Peyer's patch (tissue), 4 donors: ENCODE measurements around the gene MUC13.

Experiments
- POLR2A ChIP-seq, 2 donors: fragments of 450-650 bp; IDR thresholded peaks; one replicate each; pipeline ENCODE4 v1.5.1; 2017; ENCODE audit warnings: antibody characterized with exemption in 2 of 2, mild to moderate bottlenecking in 2 of 2, moderate library complexity in 2 of 2
- TF ChIP-seq, protein P1 (sequence below), 6 experiments: fragments of 450-650 bp in 4 of 6; fragments of 200-600 bp in 2 of 6; sonication (generic) in 1 of 6; IDR thresholded peaks; one replicate each; pipeline ENCODE4 v1.5.1; 2017 to 2019; ENCODE audit warnings: antibody characterized with exemption in 6 of 6, mild to moderate bottlenecking in 3 of 6, moderate library complexity in 1 of 6

DNA sequence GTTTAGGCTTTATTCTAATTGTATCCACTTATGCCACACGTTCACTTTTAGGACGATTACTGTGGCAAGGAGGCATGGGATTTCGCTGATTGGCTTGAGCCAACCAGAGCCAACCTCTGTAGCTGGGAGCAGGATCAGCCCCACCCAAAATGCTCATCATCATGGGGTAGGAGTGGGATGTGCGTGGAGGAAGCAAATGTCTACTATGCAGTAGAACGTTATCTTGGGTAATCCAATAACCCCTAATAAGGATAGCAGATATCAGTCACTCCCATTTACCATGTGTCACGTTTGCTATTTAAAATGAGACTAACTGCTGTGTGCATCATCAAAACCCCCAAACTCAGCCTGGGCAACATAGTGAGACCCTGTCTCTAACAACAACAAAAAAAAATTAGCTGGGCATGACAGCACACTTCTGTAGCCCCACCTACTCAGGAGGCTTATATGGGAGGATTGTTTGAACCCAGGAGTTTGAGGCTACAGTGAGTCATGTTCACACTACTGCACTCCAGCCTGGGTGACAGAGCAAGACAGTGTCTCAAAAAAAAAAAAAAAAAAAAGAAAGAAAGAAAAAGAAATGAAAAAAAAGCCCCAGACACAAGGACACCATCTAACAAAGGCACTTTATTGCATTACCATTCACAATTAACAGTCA lies 29.6 kb downstream of the MUC13 start:
- TF ChIP-seq, protein P1, sequence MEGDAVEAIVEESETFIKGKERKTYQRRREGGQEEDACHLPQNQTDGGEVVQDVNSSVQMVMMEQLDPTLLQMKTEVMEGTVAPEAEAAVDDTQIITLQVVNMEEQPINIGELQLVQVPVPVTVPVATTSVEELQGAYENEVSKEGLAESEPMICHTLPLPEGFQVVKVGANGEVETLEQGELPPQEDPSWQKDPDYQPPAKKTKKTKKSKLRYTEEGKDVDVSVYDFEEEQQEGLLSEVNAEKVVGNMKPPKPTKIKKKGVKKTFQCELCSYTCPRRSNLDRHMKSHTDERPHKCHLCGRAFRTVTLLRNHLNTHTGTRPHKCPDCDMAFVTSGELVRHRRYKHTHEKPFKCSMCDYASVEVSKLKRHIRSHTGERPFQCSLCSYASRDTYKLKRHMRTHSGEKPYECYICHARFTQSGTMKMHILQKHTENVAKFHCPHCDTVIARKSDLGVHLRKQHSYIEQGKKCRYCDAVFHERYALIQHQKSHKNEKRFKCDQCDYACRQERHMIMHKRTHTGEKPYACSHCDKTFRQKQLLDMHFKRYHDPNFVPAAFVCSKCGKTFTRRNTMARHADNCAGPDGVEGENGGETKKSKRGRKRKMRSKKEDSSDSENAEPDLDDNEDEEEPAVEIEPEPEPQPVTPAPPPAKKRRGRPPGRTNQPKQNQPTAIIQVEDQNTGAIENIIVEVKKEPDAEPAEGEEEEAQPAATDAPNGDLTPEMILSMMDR (IDR thresholded peaks at IDR 0.05): no peak
- peak in 1 of 2 donors; percentile 11 for TF ChIP-seq POLR2A (IDR thresholded peaks at IDR 0.05)
